Keratinocyte (primary cell): ENCODE measurements around the gene NSMCE3. TPM values are rescaled to one million over a fixed set of nuclear protein-coding genes. Genes with fewer than 3 reads are reported as not detected.

Experiments used
- DNase-seq: peaks from one replicate; pipeline ENCODE4 v3.0.0-alpha.2; 2011; ENCODE audit warnings: low read depth, missing footprints, low spot score
- FAIRE-seq: peaks from 2 replicates; lab custom pipeline; 2011; peaks lifted over from hg19 to GRCh38; lab: Jason Lieb, UNC
- H2AFZ ChIP-seq: 2 replicates; pipeline ENCODE4 v1.6.0; 2012; ENCODE audit warnings: low read length, control low read depth, inconsistent platforms; ENCODE audit not compliant: control insufficient read depth
- H3K27ac ChIP-seq: 2 replicates; pipeline ENCODE4 v1.5.1; 2011; ENCODE audit warnings: low read length; ENCODE audit not compliant: control insufficient read depth, insufficient read depth
- H3K27me3 ChIP-seq: 3 replicates; pipeline ENCODE4 v1.6.0; 2011; ENCODE audit warnings: low read length; ENCODE audit not compliant: control insufficient read depth, insufficient read depth; ENCODE audit errors: extremely low read depth
- H3K36me3 ChIP-seq, 2 experiments: 2 replicates in 1 of 2; 3 replicates in 1 of 2; pipeline ENCODE4 v1.5.1; 2011; ENCODE audit warnings: low read length in 2 of 2, mild to moderate bottlenecking in 1 of 2; ENCODE audit not compliant: control insufficient read depth in 2 of 2, insufficient read depth in 2 of 2; ENCODE audit errors: extremely low read depth in 1 of 2
- H3K4me1 ChIP-seq: 3 replicates; pipeline ENCODE4 v1.5.1; 2011; ENCODE audit warnings: low read length; ENCODE audit not compliant: control insufficient read depth, insufficient read depth; ENCODE audit errors: extremely low read depth
- H3K4me2 ChIP-seq: 3 replicates; pipeline ENCODE4 v1.6.0; 2011; ENCODE audit warnings: low read depth, low read length; ENCODE audit not compliant: control insufficient read depth, insufficient read depth; ENCODE audit errors: extremely low read depth
- H3K4me3 ChIP-seq, 3 experiments: fragments of 200-600 bp in 1 of 3; sonication (generic) in 1 of 3; 2 replicates in 2 of 3; 3 replicates in 1 of 3; pipeline ENCODE4 v1.5.1; 2011 to 2016; ENCODE audit warnings: low read length in 3 of 3, mild to moderate bottlenecking in 3 of 3, control low read depth in 2 of 3, inconsistent platforms in 1 of 3, low read depth in 1 of 3, mixed read lengths in 1 of 3, mixed run types in 1 of 3, moderate library complexity in 1 of 3; ENCODE audit not compliant: control insufficient read depth in 2 of 3, insufficient read depth in 2 of 3; ENCODE audit errors: extremely low read depth in 1 of 3
- H3K79me2 ChIP-seq: 2 replicates; pipeline ENCODE4 v1.6.0; 2012; ENCODE audit warnings: low read length; ENCODE audit not compliant: control insufficient read depth, insufficient read depth
- H3K9ac ChIP-seq: 3 replicates; pipeline ENCODE4 v1.6.0; 2011; ENCODE audit warnings: low read length; ENCODE audit not compliant: control insufficient read depth, insufficient read depth; ENCODE audit errors: extremely low read depth
- H3K9me1 ChIP-seq: 3 replicates; pipeline ENCODE4 v1.6.0; 2011; ENCODE audit warnings: low read length; ENCODE audit not compliant: control insufficient read depth, insufficient read depth; ENCODE audit errors: extremely low read depth
- H3K9me3 ChIP-seq: 2 replicates; pipeline ENCODE4 v1.5.1; 2012; ENCODE audit warnings: low read depth, low read length; ENCODE audit not compliant: control insufficient read depth
- H4K20me1 ChIP-seq: 3 replicates; pipeline ENCODE4 v1.6.0; 2011; ENCODE audit warnings: low read length; ENCODE audit not compliant: control insufficient read depth, insufficient read depth; ENCODE audit errors: extremely low read depth
- CTCF ChIP-seq, 3 experiments: IDR thresholded peaks in 1 of 3; conservative IDR thresholded peaks in 1 of 3; optimal IDR thresholded peaks in 1 of 3; 2 replicates in 2 of 3; 3 replicates in 1 of 3; pipeline versions ENCODE3 to v1.5.1; 2011; ENCODE audit warnings: low read length in 3 of 3, mild to moderate bottlenecking in 3 of 3, moderate library complexity in 2 of 3, control low read depth in 1 of 3, inconsistent platforms in 1 of 3; ENCODE audit not compliant: insufficient read depth in 2 of 3; ENCODE audit errors: extremely low read depth in 1 of 3
- EZH2 ChIP-seq: IDR thresholded peaks from one replicate; pipeline ENCODE4 v1.6.1; 2012; ENCODE audit warnings: inconsistent platforms, mild to moderate bottlenecking, low read length, moderate library complexity
- dilution Hi-C: fragments of 300-500 bp; cut with MboI; formaldehyde crosslinking; loops from one replicate; pipeline ENCODE4 v1.7.0; 2020; ENCODE audit warnings: low sequenced_read_pairs; ENCODE audit not compliant: extremely low pct_ligation_motif_present
- polyA plus RNA-seq, 5 experiments: library from polyadenylated mRNA; depleted of rRNA in 3 of 5; stranded (reverse) in 3 of 5; stranded (forward) in 1 of 5; unstranded in 1 of 5; fragments of >200 nt; gene quantifications; 1 replicate in 1 of 5; 2 replicates in 3 of 5; 3 replicates in 1 of 5; pipeline versions ENCODE4 v1.2.1 to v1.2.3, GENCODE V29; 2011 to 2012; ENCODE audit warnings: missing spikeins in 2 of 5, low read depth in 1 of 5, low replicate concordance in 1 of 5
- small RNA-seq, 3 experiments: library from RNA; depleted of rRNA; stranded (forward); fragments of <200 nt; gene quantifications; one replicate each; pipeline ENCODE3, GENCODE V24; 2012; ENCODE audit warnings: low read depth in 3 of 3, low replicate concordance in 1 of 3; ENCODE audit not compliant: insufficient read length in 3 of 3

Gene NSMCE3
- polyA plus RNA-seq, 1 donor (not counting 4 experiments of a cell fraction or from before 2014, with no cell fraction given): 8.4 TPM

DNA sequence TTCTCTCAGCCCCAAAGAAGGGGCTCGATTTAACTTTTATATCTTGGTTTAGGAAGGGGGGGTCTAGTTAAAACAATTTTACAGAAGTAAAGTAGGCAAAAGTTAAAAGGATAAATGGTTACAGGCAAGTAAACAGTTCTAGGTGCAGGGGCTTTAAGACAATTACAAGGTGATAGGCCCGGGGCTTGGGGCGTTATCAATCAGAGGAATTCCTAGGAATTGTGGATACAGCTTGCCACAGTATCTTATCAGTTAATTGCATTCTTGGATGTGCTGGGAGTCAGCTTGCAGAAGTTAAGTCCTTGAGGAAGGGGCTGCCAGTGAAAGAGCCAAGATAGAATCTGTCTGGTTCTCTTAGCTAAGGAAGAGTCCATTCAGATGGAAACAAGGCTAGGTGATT, 52.7 kb downstream of the NSMCE3 start:
- no peaks in the 10 kb centered on the region for H3K27me3 ChIP-seq
- no peak overlapping the region for H2AFZ ChIP-seq
- H3K9me1 ChIP-seq: no peaks in the 10 kb centered on the region
- no peaks in the 10 kb centered on the region for H3K9me3 ChIP-seq
- H3K36me3 ChIP-seq: no peaks in the 10 kb centered on the region
- H4K20me1 ChIP-seq: no peaks in the 10 kb centered on the region
- no peak overlapping the region for H3K4me3 ChIP-seq
- FAIRE-seq (no peak), DNase-seq (no peak)
- dilution Hi-C loops: no loop called here
- no peaks in the 10 kb centered on the region for H3K4me1 ChIP-seq
- no peak overlapping the region for H3K9ac ChIP-seq
- TF ChIP-seq CTCF (optimal IDR thresholded peaks at IDR 0.05 in 1 of 3, IDR thresholded peaks at IDR 0.05 in 1 of 3, conservative IDR thresholded peaks at IDR 0.05 in 1 of 3; ENCODE audit: extremely low read depth in 1 of 3, insufficient read depth in 2 of 3, low read length in 3 of 3) (no peak), EZH2 (no peak)
- H3K79me2 ChIP-seq: no peaks in the 10 kb centered on the region
- H3K4me2 ChIP-seq: no peak overlapping the region
- no peak overlapping the region for H3K27ac ChIP-seq

Small RNA genes lying within 50 kb of the gene (small RNA-seq; reads per million reads assigned to genes)
- gene RF00201: 0 reads per million in 3 experiments
